HCT116 (cell line): ENCODE data around the gene CCL23. TPM values are rescaled to one million over a fixed set of nuclear protein-coding genes. Genes with fewer than 3 reads are reported as not detected.

ENCODE experiments used
- ATAC-seq: fragments of 200-7000 bp; cut with Tn5 transposase; 2 replicates; pipeline ENCODE4 v1.9.1; 2020; ENCODE audit warnings: mild to moderate bottlenecking, moderate library complexity
- BruUV-seq: library from RNA; stranded (reverse); fragments of 400-500 nt; replicated peaks from 2 replicates; lab custom pipeline; 2021; lab: Mats Ljungman, UMichigan
- CTCF ChIA-PET: fragments of 300-600 bp; sonication (Branson Sonifier 250); formaldehyde crosslinking; loops from one replicate; lab custom pipeline; 2021; ENCODE audit warnings: antibody characterized with exemption; lab: Charles Lee
- POLR2A ChIA-PET: fragments of 300-600, 350-600 bp; sonication (Branson Sonifier 250); formaldehyde crosslinking; loops from one replicate; lab custom pipeline; 2021; ENCODE audit warnings: antibody characterized with exemption; lab: Charles Lee
- RAD21 ChIA-PET, 2 experiments: fragments of 300-600 bp; sonication (Branson Sonifier 250); formaldehyde crosslinking; loops; one replicate each; lab custom pipeline; 2023; ENCODE audit warnings: low total read pairs in 2 of 2; ENCODE audit not compliant: uncharacterized antibody in 2 of 2, unreplicated experiment in 2 of 2, low non-redundant PET in 1 of 2; lab: Charles Lee
- DNase-seq: peaks from one replicate; pipeline ENCODE4 v3.0.0-alpha.2; 2010; ENCODE audit warnings: low read depth, low spot score
- H2AFZ ChIP-seq: fragments of 200-600 bp; shearing (Covaris generic), sonication (generic); 2 replicates; pipeline ENCODE4 v1.6.1; 2017; ENCODE audit warnings: low read depth, mixed run types, mixed read lengths, antibody characterized with exemption, low read length; ENCODE audit not compliant: poor library complexity, severe bottlenecking
- H3K27ac ChIP-seq: 2 replicates; pipeline ENCODE4 v1.5.1; 2012; ENCODE audit warnings: low read depth, low read length
- H3K27me3 ChIP-seq: fragments of 200-600 bp; sonication (generic); 2 replicates; pipeline ENCODE4 v1.6.1; 2016; ENCODE audit warnings: mixed run types, low read length, mixed read lengths; ENCODE audit not compliant: insufficient read depth
- H3K36me3 ChIP-seq, 2 experiments: fragments of 200-500 bp in 1 of 2; fragments of 200-600 bp in 1 of 2; sonication (Bioruptor generic) in 1 of 2; sonication (generic) in 1 of 2; 2 replicates each; pipeline versions ENCODE4 v1.5.1 to v1.6.1; 2014 to 2016; ENCODE audit warnings: low read length in 2 of 2, inconsistent platforms in 1 of 2, mixed read lengths in 1 of 2, mixed run types in 1 of 2; ENCODE audit not compliant: insufficient read depth in 2 of 2, control insufficient read depth in 1 of 2
- H3K4me1 ChIP-seq, 2 experiments: fragments of 200-600 bp in 1 of 2; sonication (generic) in 1 of 2; 2 replicates each; pipeline versions ENCODE4 v1.5.1 to v1.6.1; 2012 to 2017; ENCODE audit warnings: low read length in 2 of 2, inconsistent platforms in 1 of 2, mild to moderate bottlenecking in 1 of 2, mixed read lengths in 1 of 2, mixed run types in 1 of 2, moderate library complexity in 1 of 2; ENCODE audit not compliant: insufficient read depth in 2 of 2, control insufficient read depth in 1 of 2
- H3K4me2 ChIP-seq: fragments of 200-600 bp; sonication (generic); 2 replicates; pipeline ENCODE4 v1.6.1; 2017; ENCODE audit warnings: mixed run types, low read length, mixed read lengths
- H3K4me3 ChIP-seq, 2 experiments: fragments of 200-600 bp in 1 of 2; sonication (generic) in 1 of 2; replicated peaks in 1 of 2; 2 replicates each; pipeline ENCODE4 v1.5.1; 2011 to 2016; ENCODE audit warnings: low read length in 2 of 2, control low read depth in 1 of 2, low read depth in 1 of 2, mild to moderate bottlenecking in 1 of 2, mixed read lengths in 1 of 2, mixed run types in 1 of 2
- H3K79me2 ChIP-seq: fragments of 200-600 bp; sonication (generic); 2 replicates; pipeline ENCODE4 v1.6.1; 2017; ENCODE audit warnings: mild to moderate bottlenecking, mixed run types, low read length, moderate library complexity, mixed read lengths; ENCODE audit not compliant: insufficient read depth
- H3K9ac ChIP-seq: fragments of 200-600 bp; sonication (generic); 2 replicates; pipeline ENCODE4 v1.6.1; 2016; ENCODE audit warnings: low read length, mixed read lengths
- H3K9me2 ChIP-seq: fragments of 200-600 bp; sonication (generic), shearing (Covaris generic); 2 replicates; pipeline ENCODE4 v1.6.1; 2017; ENCODE audit warnings: mixed run types, mild to moderate bottlenecking, moderate library complexity; ENCODE audit not compliant: insufficient read depth
- H3K9me3 ChIP-seq, 2 experiments: fragments of 200-500 bp in 1 of 2; fragments of 200-600 bp in 1 of 2; sonication (Bioruptor generic) in 1 of 2; sonication (generic) in 1 of 2; 2 replicates each; pipeline ENCODE4 v1.6.1; 2014 to 2017; ENCODE audit warnings: low read length in 2 of 2, mixed read lengths in 2 of 2, inconsistent platforms in 1 of 2, low read depth in 1 of 2, mild to moderate bottlenecking in 1 of 2, mixed run types in 1 of 2, moderate library complexity in 1 of 2; ENCODE audit not compliant: control insufficient read depth in 1 of 2, insufficient read depth in 1 of 2
- H4K20me1 ChIP-seq: fragments of 200-600 bp; sonication (generic), shearing (Covaris generic); 2 replicates; pipeline ENCODE4 v1.6.1; 2017; ENCODE audit warnings: mixed run types, mild to moderate bottlenecking, moderate library complexity; ENCODE audit not compliant: insufficient read depth
- CBX3 ChIP-seq: IDR thresholded peaks from 2 replicates; pipeline ENCODE4 v1.6.1; 2012; ENCODE audit warnings: low read depth
- CTCF ChIP-seq, 3 experiments: fragments of 200-600 bp in 1 of 3; sonication (generic) in 1 of 3; IDR thresholded peaks in 2 of 3; conservative IDR thresholded peaks in 1 of 3; 2 replicates each; pipeline ENCODE4 v1.5.1; 2012 to 2017; ENCODE audit warnings: low read depth in 2 of 3, low read length in 2 of 3, antibody characterized with exemption in 1 of 3, borderline replicate concordance in 1 of 3, control low read depth in 1 of 3, mild to moderate bottlenecking in 1 of 3, mixed read lengths in 1 of 3, mixed run types in 1 of 3, moderate library complexity in 1 of 3; ENCODE audit not compliant: insufficient read depth in 1 of 3
- EGR1 ChIP-seq: IDR thresholded peaks from 2 replicates; pipeline ENCODE4 v1.6.1; 2012; ENCODE audit warnings: low read depth
- EZH2 ChIP-seq: fragments of 200-600 bp; sonication (generic); IDR thresholded peaks from 2 replicates; pipeline ENCODE4 v1.6.1; 2017; ENCODE audit warnings: antibody characterized with exemption, mixed run types
- RAD21 ChIP-seq: IDR thresholded peaks from 2 replicates; pipeline ENCODE4 v1.6.1; 2012; ENCODE audit warnings: low read depth, mild to moderate bottlenecking
- SIN3A ChIP-seq: IDR thresholded peaks from 2 replicates; pipeline ENCODE4 v1.6.1; 2012; ENCODE audit warnings: low read depth
- TCF7L2 ChIP-seq: IDR thresholded peaks from 2 replicates; pipeline ENCODE4 v1.7.0; 2011; ENCODE audit warnings: borderline replicate concordance, inconsistent platforms; ENCODE audit not compliant: insufficient read depth, insufficient read length; ENCODE audit errors: extremely low read depth
- YY1 ChIP-seq: IDR thresholded peaks from 2 replicates; pipeline ENCODE4 v1.6.1; 2011; ENCODE audit warnings: low read length, low read depth, moderate library complexity, mild to moderate bottlenecking; ENCODE audit not compliant: insufficient replicate concordance; ENCODE audit errors: extremely low read depth
- intact Hi-C: fragments of 100-400 bp; cut with micrococcal nuclease; formaldehyde crosslinking; loops from 2 replicates; pipeline ENCODE4 v1.10.0; 2022
- total RNA-seq: library from RNA; stranded (reverse); gene quantifications from one replicate; pipeline ENCODE4 v1.2.1, GENCODE V29; 2021; ENCODE audit not compliant: unreplicated experiment

Gene CCL23
- total RNA-seq, 1 experiment from 2014 or later: not detected

- no TSS peak for BruUV-seq
- no peak overlapping the region for H3K4me3 ChIP-seq
- no peak for ATAC-seq
- no peaks in the 10 kb centered on the region for H3K36me3 ChIP-seq
- no peaks in the 10 kb centered on the region for H3K4me1 ChIP-seq
- no peak overlapping the region for H3K4me2 ChIP-seq
- no peaks in the 10 kb centered on the region for H3K9me3 ChIP-seq
- H2AFZ ChIP-seq: no peak overlapping the region
- H3K27me3 ChIP-seq: peaks cover 10% of the 10 kb centered on the region; the same call in 1 of the 2 replicates
- H4K20me1 ChIP-seq: no peaks in the 10 kb centered on the region
- H3K27ac ChIP-seq: no peak overlapping the region
- intact Hi-C loops: no loop called here
- TF ChIP-seq EZH2: no peak
- TF ChIP-seq, all 23 proteins: peak for 0
- ChIA-PET RAD21 (no interaction called here), POLR2A (no interaction called here), CTCF (no interaction called here)
- Histone ChIP-seq H3K79me2 (no peaks in the 10 kb centered on the region), H3K9me2 (no peaks in the 10 kb centered on the region), H3K9ac (no peak overlapping the region)
- DNase-seq: no peak
These were observed 18.5 kb upstream of the CCL23 start for GRCh38 chr17:36036235-36036634.

GRCh38 chr17:36034127-36034526, 16.4 kb upstream of the CCL23 start:
- H3K4me3 ChIP-seq: no peak overlapping the region
- H3K36me3 ChIP-seq: no peaks in the 10 kb centered on the region
- ChIA-PET POLR2A (no interaction called here), CTCF (no interaction called here), RAD21 (no interaction called here)
- H3K9me3 ChIP-seq: no peaks in the 10 kb centered on the region
- no peak overlapping the region for H3K27ac ChIP-seq
- no peak overlapping the region for H3K9ac ChIP-seq
- no peak overlapping the region for H2AFZ ChIP-seq
- H3K79me2 ChIP-seq: no peaks in the 10 kb centered on the region
- BruUV-seq: no TSS peak
- TF ChIP-seq TCF7L2: no peak
- no peak for TF ChIP-seq EZH2
- TF ChIP-seq CBX3: no peak
- no peak for TF ChIP-seq SIN3A
- TF ChIP-seq EGR1: no peak
- TF ChIP-seq CTCF (IDR thresholded peaks at IDR 0.05 in 2 of 3, conservative IDR thresholded peaks at IDR 0.05 in 1 of 3; ENCODE audit: borderline replicate concordance in 1 of 3, insufficient read depth in 1 of 3, low read depth in 2 of 3, low read length in 2 of 3): no peak
- TF ChIP-seq YY1: no peak
- no peak for TF ChIP-seq RAD21
- no peaks in the 10 kb centered on the region for H4K20me1 ChIP-seq
- ATAC-seq (no peak), DNase-seq (no peak)
- H3K4me1 ChIP-seq: no peaks in the 10 kb centered on the region
- no peak overlapping the region for H3K4me2 ChIP-seq
- no peaks in the 10 kb centered on the region for H3K9me2 ChIP-seq
- intact Hi-C loops: no loop called here
- peaks cover 10% of the 10 kb centered on the region; the same call in 1 of the 2 replicates for H3K27me3 ChIP-seq
